Measurements from ENCODE around the gene LAMA3.

The LAMA3 gene

GRCh38 chr18:23689031-23689615 lies at the start of gene LAMA3:
Gene LAMA3, plus strand, starts transcription at chr18:23689453. Its CDS starts 231 bp downstream, at chr18:23689684.
- peak; percentile 67 for DNase-seq (ENCODE audit: low spot score)

GRCh38 chr18:23640052-23640451 lies 49.2 kb upstream of the LAMA3 start:
- DNase-seq (ENCODE audit: low spot score), result no peak

GRCh38 chr18:23641143-23641720 lies 48.0 kb upstream of the LAMA3 start:
- no peak for DNase-seq (ENCODE audit: low spot score)

- DNase-seq (ENCODE audit: low spot score), result no peak
These were observed 47.2 kb upstream of the LAMA3 start for GRCh38 chr18:23641937-23642666.

- no peak for DNase-seq (ENCODE audit: low spot score)
These were observed 45.3 kb upstream of the LAMA3 start for GRCh38 chr18:23643815-23644490.

GRCh38 chr18:23645568-23646175 lies 43.6 kb upstream of the LAMA3 start:
- DNase-seq (ENCODE audit: low spot score), result no peak

- DNase-seq (ENCODE audit: low spot score), result no peak
These were observed 43.0 kb upstream of the LAMA3 start for GRCh38 chr18:23646282-23646681.

GRCh38 chr18:23648456-23648855 lies 40.8 kb upstream of the LAMA3 start:
- DNase-seq (ENCODE audit: low spot score), result no peak

GRCh38 chr18:23648940-23649607 lies 40.2 kb upstream of the LAMA3 start:
- DNase-seq (ENCODE audit: low spot score), result no peak

GRCh38 chr18:23650968-23651927 lies 38.0 kb upstream of the LAMA3 start:
- peak; percentile 52 for DNase-seq (ENCODE audit: low spot score)

GRCh38 chr18:23652232-23652631 lies 37.0 kb upstream of the LAMA3 start:
- DNase-seq (ENCODE audit: low spot score), result no peak

GRCh38 chr18:23658285-23658684 lies 31.0 kb upstream of the LAMA3 start:
- DNase-seq (ENCODE audit: low spot score), result no peak

GRCh38 chr18:23661735-23662308 lies 27.4 kb upstream of the LAMA3 start:
- no peak for DNase-seq (ENCODE audit: low spot score)

- peak; percentile 70 for DNase-seq (ENCODE audit: low spot score)
These were observed 26.7 kb upstream of the LAMA3 start, which contains the start of gene ANKRD29 for GRCh38 chr18:23662309-23663263. Gene ANKRD29, minus strand, starts transcription at chr18:23662911. Its CDS starts 181 bp downstream, at chr18:23662730.

- DNase-seq (ENCODE audit: low spot score), result no peak
These were observed 24.6 kb upstream of the LAMA3 start for GRCh38 chr18:23664674-23665073.

GRCh38 chr18:23667114-23667513 lies 22.1 kb upstream of the LAMA3 start:
- no peak for DNase-seq (ENCODE audit: low spot score)

GRCh38 chr18:23668731-23669130 lies 20.5 kb upstream of the LAMA3 start:
- DNase-seq (ENCODE audit: low spot score), result no peak

GRCh38 chr18:23669202-23669766 lies 20.0 kb upstream of the LAMA3 start:
- DNase-seq (ENCODE audit: low spot score), result no peak
